ENCODE results near the gene FAM110A.
"Not testable (repeated sequence)": the region's sequence is repeated elsewhere in the genome, so short reads cannot be mapped to it uniquely, and the experiment has no call there.

The FAM110A gene

DNA sequence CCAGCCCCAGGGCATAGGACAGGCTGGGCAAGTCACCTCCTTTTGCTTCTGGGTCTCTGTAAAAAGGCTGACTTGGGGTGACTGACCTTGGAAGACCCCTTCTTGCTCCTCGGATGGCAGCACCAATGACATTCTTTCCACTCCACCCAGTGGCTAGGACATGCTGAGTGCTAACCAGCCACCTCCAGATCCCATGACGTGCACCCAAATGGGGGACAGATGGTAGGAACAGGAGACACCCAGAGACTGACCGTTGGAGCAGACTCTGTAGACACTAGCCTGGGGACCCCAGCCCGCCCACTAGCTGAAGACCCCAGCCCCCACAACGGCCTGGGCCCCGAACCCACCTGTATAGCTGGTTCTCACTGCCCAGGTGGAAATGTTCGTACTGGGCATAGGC, 44.3 kb downstream of the FAM110A start:
- DNase-seq, result no peak

DNA sequence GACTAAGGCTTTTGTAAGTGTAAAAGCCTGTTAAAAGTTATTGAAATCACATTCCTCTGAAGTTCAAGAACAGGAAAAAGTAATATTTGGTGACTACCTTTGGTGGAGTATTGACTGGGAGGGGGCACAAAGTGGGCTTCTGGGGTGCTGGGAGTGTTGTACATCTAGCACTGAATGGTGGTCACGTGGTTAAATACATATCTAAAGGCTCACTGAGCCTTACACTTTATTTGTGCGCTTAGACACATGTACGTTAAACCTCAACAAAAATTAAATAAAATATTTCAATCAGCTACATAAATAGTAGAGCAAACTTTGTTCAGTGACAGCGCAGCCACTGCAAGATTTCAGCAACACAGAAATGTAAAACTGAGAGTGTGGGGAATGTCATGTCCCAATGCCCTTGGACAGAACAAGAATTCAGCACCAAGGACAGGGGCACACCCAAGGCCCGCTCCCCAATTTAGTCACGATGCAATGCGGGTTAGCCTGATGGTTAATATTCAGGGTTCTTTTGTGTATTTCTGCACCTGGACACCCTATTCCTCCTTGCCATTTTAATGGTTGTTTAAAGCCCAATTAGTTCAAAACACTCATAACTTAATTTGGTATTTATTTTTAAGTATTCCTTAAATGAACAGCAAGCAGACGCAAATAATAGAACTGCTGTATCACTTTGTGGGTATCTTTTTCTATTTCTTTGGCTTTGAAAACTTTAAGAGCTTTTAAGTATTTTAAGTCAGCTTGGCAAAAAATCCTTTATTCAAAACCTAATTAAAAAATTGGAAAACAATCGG, 45.2 kb downstream of the FAM110A start:
- no peak for DNase-seq

DNA sequence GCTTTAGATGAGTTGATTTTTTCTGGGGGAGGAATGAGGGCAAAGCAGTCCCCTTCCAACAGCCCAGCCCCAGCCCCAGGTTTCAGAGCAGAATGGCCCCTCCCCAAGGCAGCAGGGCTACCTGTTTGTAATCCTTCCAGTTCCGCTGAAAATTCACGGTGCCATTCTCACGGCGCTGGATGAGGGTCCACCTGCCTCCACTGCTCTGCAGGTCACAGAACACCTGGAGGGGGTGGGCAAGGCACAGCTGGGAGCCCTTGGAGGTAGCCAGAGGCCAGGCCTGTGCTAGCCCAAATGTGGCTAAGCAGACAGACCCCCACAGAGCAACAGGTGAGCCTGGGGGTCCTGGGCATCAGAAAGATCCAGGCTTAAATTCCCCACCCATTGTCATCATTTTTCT, 46.1 kb downstream of the FAM110A start:
- DNase-seq, result no peak

DNA sequence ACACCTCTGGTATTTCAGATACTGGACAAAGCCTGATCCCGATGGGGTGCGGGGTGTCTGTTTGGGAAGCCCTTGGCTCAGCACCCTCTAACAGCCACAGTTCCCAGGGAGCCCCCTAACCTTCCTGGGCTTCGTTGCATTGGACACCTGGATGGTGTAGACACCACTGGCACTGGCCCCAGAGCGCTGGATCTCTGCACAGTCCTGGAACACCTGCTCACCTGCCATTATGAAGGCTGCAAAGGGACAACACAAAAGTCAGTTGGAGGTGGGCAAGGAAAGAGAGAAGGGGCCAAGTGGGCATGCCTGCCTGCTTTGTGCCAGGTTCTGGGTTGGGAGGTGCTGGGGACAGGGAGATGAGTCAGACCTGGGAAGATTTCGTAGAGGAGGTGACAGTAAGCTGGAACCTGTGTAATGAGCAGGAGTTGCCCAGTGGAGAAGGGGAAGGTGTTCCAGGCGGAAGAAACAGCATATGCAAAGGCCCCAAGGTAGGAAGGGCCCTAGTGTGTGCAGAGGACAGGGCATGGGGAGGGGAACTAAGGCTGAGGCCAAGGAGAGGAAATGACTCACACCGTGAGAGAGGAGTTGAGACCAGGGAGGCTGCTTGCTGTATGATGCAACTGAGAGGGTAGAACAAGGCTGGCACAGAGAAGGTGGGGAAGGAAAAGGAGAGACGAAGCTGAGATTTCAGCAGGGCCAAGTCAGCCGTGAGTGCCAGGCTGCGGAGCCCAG, 47.7 kb downstream of the FAM110A start:
- no peak for DNase-seq

DNA sequence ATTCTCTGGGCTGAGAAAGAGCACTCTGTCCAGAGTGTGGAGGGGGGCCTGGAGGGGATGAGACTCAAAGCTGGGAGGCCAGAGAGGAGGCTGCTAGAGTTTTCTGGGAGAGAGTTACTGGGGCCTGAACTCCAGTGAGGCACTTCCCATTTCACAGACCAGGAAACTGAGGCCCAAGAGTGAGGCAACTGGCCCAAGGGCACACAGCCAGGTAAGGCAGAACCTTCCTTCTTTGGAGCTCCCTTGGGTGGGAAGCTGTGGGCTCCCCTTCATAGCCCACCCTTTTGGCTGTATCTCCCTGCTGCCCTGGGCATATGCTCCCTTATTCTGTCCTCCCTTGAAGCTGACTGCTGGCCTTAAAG, 48.2 kb downstream of the FAM110A start:
- DNase-seq, result no peak

DNA sequence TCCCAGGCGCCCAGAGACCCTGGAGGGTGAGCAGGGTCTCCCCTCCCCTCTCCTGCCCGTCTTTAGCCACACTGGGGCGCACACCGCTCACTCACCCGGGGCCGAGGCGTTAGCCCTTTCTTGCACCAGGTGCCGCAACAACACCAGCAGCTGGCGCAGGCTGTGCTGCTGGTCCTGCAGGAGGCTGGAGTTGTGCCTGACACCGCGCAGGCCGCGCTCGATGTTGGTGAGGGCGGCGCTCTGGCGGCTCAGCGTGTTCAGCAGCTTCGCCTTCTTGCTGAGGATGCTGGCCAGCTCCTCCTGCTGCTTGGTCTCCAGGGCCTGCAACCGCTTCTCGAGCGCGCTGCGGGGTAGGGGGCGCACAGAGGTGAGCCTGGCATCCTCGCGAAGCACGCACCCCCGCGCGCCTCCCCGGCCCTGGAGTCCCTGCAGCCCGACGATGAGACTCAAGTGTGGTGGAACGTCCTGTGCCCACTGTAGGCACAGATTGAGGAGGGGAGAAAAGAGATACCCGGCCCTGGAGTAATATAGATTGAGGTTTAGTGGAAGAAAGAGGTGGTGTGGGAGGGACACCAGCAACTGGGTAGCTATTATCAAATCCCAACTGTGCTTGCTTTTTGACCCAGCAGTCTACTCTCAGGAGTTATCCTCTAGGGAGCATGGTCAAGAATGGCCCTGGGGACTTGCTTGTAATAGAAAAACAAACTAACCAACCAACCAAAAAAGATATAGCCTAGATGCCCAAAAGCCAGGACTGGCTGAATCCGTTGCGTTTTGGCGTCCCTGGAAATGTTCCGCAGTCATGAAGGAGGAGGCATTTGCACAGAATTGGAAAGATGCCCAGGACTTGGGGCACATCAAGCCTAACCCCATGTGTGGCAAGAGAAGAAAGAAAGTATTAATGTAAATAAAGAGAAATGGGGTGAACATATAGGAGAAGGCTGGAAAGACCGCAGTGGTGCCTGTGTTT, 51.8 kb downstream of the FAM110A start:
- peak; percentile 48 for DNase-seq

DNA sequence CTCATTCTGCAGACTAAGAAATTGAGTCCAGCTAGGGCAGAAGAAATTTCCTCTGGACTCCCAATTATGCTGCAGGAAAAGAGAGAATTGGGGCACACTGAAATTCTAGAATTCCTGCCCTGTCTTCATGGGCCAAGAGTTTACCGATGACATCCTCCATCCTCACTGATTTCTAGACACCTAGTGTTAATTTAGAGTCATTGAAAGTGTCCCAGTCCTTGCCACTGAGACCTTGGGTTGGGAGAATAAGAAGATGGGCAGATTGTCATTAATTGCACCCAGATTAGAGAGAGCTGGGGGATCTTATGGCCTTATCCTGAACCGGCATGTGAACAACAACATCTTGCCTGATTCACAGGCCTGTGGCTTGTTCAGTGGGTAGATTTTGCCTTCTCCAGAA, 53.6 kb downstream of the FAM110A start:
- DNase-seq, result no peak

DNA sequence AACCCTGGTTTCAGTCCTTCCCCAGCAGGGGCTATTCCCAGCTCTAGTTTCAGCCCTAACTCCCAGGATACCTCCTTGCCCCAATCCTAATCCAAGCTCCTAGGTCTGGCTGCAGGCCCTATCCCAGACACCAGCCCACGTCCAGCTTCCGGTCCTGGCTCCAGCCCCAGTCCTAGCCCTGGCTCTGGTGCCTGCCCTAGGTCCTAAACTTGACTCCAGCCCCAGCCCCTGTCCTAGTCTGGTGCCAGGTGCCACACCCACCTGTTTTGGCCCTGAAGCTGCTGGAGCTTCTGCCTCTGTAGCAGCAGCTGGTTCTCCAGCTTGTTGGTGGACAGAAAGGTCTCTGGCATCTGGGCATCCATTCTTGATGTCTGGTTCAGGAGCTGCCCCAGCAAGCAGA, 54.5 kb downstream of the FAM110A start:
- DNase-seq, result no peak

DNA sequence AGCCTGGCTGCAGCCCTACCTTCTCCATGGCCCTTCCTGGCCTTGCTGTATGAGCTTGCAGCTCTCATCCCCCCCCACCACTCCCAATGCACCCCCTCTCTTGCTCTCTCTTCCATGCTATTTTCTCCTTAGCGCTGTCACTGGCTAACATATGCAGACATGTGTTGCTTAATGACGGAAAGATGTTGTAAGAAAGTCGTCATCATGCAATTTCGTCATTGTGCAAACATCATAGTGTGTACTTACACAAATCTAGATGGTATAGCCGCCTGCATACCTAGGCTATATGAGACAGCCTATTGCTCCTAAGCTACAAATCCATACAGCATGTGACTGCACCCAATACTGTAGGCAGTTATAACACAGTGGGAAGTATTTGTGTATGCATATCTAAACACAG, 55.6 kb downstream of the FAM110A start:
- no peak for DNase-seq

DNA sequence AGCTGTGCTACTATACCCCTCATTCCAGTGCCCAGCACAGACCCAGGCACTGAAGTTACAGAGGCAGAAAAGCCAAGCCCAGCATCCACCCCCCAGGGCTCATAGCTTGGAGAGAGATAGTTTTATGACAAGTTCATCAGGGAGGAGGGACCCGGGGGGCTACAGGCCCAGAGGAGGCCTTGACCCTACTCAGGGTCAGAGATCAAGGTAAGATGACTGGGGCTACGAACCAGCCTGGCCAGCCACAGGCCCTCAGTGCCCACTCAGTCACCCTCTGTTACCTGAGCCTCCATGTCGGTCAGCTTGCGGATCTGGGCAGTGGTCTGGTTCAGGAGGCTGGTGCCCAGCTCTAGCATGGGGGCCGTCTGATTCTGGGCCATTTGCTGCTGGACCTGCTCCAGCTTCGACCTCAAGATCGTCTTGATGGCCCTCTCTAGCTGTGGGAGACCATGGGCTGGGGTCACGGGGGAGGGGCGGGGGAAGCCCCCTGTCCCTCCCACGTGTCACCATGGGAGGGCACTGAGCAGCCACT, 56.5 kb downstream of the FAM110A start:
- DNase-seq, result no peak

DNA sequence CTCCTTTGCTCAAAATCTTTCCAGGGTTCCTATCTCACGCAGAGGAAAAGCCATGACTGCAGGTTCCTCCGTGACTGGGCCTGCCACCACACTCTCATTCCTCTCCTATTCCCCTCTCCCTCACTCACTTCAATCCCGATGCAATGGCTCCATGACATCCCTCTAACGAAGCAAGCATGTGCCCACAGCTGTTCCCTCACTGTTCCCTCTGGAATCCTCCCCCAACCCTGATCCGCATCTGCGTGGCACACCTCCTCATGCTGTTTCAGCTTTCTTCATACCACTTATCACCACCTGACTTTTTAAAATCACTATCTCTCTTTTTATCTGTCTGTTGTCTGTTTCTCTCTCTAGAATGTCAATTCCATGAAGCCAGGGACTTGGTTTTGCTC, 57.1 kb downstream of the FAM110A start:
- no peak for DNase-seq

DNA sequence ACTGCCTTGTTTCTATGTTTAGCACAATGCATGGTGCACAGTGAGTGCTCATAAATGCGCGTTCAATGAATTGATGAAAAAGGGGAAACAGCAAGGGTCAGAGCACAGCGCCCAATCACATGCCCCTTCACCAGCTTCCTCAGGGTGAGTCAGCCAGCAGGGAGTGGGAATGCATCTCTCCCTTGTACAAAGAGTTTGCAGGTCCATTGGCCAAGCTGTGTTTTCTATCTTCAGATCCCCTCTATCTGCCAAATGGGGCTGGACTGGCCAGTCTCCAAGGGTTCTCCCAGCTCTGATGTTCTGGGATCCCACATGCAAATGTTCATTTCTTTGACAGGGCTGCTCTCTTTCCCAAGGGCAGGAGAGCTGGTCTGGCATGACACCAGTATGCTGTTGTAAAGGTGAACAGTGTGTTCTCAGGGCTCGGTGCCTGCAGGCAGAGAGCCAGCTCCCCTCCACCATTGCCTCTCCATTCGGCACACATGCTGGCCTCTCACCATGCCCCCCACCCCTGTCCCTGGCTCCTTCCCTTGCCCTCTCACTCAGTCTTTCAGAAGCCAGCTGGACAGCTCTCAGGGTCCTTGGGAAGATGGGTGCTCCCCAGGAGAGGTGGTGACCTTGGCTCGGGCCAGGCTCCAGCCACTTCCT, 57.7 kb downstream of the FAM110A start:
- DNase-seq, result no peak

DNA sequence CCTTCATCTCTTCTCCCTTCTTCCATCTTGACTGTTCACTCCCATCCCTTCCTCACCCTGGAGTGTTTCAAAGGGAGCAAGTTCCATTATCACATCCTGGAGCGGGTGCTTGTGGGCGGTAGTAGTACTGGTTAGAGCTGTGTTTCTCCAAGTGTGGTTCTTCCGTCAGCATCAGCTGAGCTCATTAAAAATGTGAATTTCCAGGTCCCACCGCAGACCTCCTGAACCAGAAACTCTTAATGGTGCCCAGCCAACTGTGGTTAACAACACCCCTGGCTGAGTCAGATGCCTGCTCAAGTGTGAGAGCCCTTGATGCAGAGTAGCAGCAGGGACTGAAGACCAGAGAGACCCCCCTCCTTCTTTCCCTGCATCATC, 58.2 kb downstream of the FAM110A start:
- DNase-seq, result no peak

DNA sequence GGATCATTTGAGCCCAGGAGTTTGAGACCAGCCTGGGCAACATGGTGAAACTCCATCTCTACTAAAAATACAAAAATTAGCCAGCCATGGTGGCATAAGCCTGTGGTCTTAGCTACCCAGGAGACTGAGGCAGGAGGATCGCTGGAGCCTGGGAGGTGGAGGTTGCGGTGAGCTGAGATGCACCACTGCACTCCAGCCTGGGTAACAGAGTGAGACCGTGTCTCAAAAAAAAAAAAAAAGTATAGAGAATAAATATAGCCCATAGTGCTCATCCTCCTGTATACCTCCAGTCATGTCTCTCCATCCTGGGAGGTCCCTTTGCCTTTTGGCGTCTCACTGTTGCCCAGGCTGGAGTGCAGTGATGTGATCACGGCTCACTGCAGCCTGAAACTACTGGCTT, 58.9 kb downstream of the FAM110A start:
- DNase-seq, result not testable (repeated sequence)

All from NCI-H2227 treated with DMSO at 0.1 percent for 48 hours (cell line).